SK-N-MC (cell line): Measurements from ENCODE around the gene SYNE1.
"Not testable (repeated sequence)": the region's sequence is repeated elsewhere in the genome, so short reads cannot be mapped to it uniquely, and the experiment has no call there.

Experiments used
- DNase-seq: peaks from one replicate; pipeline ENCODE4 v3.0.0-alpha.2; 2011; ENCODE audit warnings: low read depth, low spot score
- H3K27ac ChIP-seq: fragments of 200-600 bp; sonication (generic); 2 replicates; pipeline ENCODE4 v1.5.1; 2016; ENCODE audit warnings: mixed run types
- H3K36me3 ChIP-seq: fragments of 200-600 bp; sonication (generic); 2 replicates; pipeline ENCODE4 v1.6.1; 2017; ENCODE audit warnings: antibody characterized with exemption, low read length, mixed read lengths; ENCODE audit not compliant: insufficient read depth
- H3K4me3 ChIP-seq: fragments of 200-600 bp; sonication (generic); 2 replicates; pipeline ENCODE4 v1.5.1; 2016
- H3K9ac ChIP-seq: fragments of 200-600 bp; sonication (generic); 2 replicates; pipeline ENCODE4 v1.8.0; 2017; ENCODE audit warnings: mixed run types, mixed read lengths; ENCODE audit not compliant: insufficient read length
- H3K9me3 ChIP-seq: fragments of 200-600 bp; sonication (generic); 2 replicates; pipeline ENCODE4 v1.6.1; 2017; ENCODE audit warnings: low read depth, mild to moderate bottlenecking, antibody characterized with exemption, low read length, moderate library complexity, mixed read lengths
- EZH2 ChIP-seq: fragments of 200-600 bp; sonication (generic); IDR thresholded peaks from one replicate; pipeline ENCODE4 v1.6.1; 2017; ENCODE audit warnings: antibody characterized with exemption
- FOXP2 ChIP-seq: optimal IDR thresholded peaks from 2 replicates; pipeline ENCODE3; 2011; ENCODE audit warnings: mild to moderate bottlenecking, moderate library complexity; ENCODE audit not compliant: insufficient read depth; ENCODE audit errors: extremely low read length, control extremely low read depth
- POLR2AphosphoS5 ChIP-seq: IDR thresholded peaks from 2 replicates; pipeline ENCODE4 v1.6.1; 2012; ENCODE audit warnings: mild to moderate bottlenecking, low read depth, low read length, borderline replicate concordance

The SYNE1 gene

GRCh38 chr6:152534541-152534940 lies 102.6 kb downstream of the SYNE1 start:
- no peaks in the 10 kb centered on the region for H3K9me3 ChIP-seq
- no peaks in the 10 kb centered on the region for H3K36me3 ChIP-seq
- no peak overlapping the region for H3K27ac ChIP-seq
- H3K9ac ChIP-seq, result no peak overlapping the region
- no peak for DNase-seq
- no peak for TF ChIP-seq POLR2AphosphoS5
- no peak for TF ChIP-seq FOXP2
- no peak for TF ChIP-seq EZH2
- H3K4me3 ChIP-seq, result no peak overlapping the region

- TF ChIP-seq FOXP2 (no peak), POLR2AphosphoS5 (no peak), EZH2 (no peak)
- H3K9me3 ChIP-seq, result no peaks in the 10 kb centered on the region
Observed at GRCh38 chr6:152532556-152533422, 104.4 kb downstream of the SYNE1 start.

GRCh38 chr6:152531659-152532058 lies 105.5 kb downstream of the SYNE1 start:
- H3K27ac ChIP-seq, result no peak overlapping the region
- TF ChIP-seq EZH2 (no peak), FOXP2 (no peak), POLR2AphosphoS5 (no peak)
- H3K9me3 ChIP-seq, result no peaks in the 10 kb centered on the region
- DNase-seq, result no peak
- H3K36me3 ChIP-seq, result no peaks in the 10 kb centered on the region
- no peak overlapping the region for H3K4me3 ChIP-seq
- no peak overlapping the region for H3K9ac ChIP-seq

More at GRCh38 chr6:152532556-152533422, 104.4 kb downstream of the SYNE1 start:
- no peak overlapping the region for H3K4me3 ChIP-seq
- no peak overlapping the region for H3K27ac ChIP-seq
- H3K9ac ChIP-seq, result no peak overlapping the region
- H3K36me3 ChIP-seq, result no peaks in the 10 kb centered on the region
- DNase-seq, result no peak

- H3K36me3 ChIP-seq, result no peaks in the 10 kb centered on the region
- no peaks in the 10 kb centered on the region for H3K9me3 ChIP-seq
- H3K9ac ChIP-seq, result no peak overlapping the region
- TF ChIP-seq EZH2 (no peak), POLR2AphosphoS5 (no peak), FOXP2 (no peak)
- H3K4me3 ChIP-seq, result no peak overlapping the region
- no peak for DNase-seq
- no peak overlapping the region for H3K27ac ChIP-seq
Observed at GRCh38 chr6:152529369-152529768, 107.8 kb downstream of the SYNE1 start.

- not testable (repeated sequence) for DNase-seq, H3K4me3 ChIP-seq, H3K27ac ChIP-seq
Observed at GRCh38 chr6:152514120-152514519, 123.0 kb downstream of the SYNE1 start.

GRCh38 chr6:152509916-152510315 lies 127.2 kb downstream of the SYNE1 start:
- Histone ChIP-seq H3K27ac (no peak overlapping the region), H3K9me3 (no peaks in the 10 kb centered on the region), H3K36me3 (no peaks in the 10 kb centered on the region), H3K4me3 (no peak overlapping the region), H3K9ac (no peak overlapping the region)
- DNase-seq, result no peak
- TF ChIP-seq EZH2, result no peak
- TF ChIP-seq POLR2AphosphoS5, result no peak
- no peak for TF ChIP-seq FOXP2

More at GRCh38 chr6:152514120-152514519, 123.0 kb downstream of the SYNE1 start:
- not testable (repeated sequence) for H3K36me3 ChIP-seq, H3K9me3 ChIP-seq, H3K9ac ChIP-seq

- H3K4me3 ChIP-seq, result no peak overlapping the region
- no peak for DNase-seq
- H3K9me3 ChIP-seq, result no peaks in the 10 kb centered on the region
- no peak for TF ChIP-seq EZH2
- TF ChIP-seq POLR2AphosphoS5, result no peak
- no peak for TF ChIP-seq FOXP2
- H3K9ac ChIP-seq, result no peak overlapping the region
- no peak overlapping the region for H3K27ac ChIP-seq
- H3K36me3 ChIP-seq, result no peaks in the 10 kb centered on the region
Observed at GRCh38 chr6:152508477-152508876, 128.7 kb downstream of the SYNE1 start.

- Histone ChIP-seq H3K9me3 (no peaks in the 10 kb centered on the region), H3K4me3 (no peak overlapping the region), H3K36me3 (no peaks in the 10 kb centered on the region), H3K27ac (no peak overlapping the region), H3K9ac (no peak overlapping the region)
- no peak for DNase-seq
- TF ChIP-seq FOXP2 (no peak), EZH2 (no peak), POLR2AphosphoS5 (no peak)
Observed at GRCh38 chr6:152503546-152503945, 133.6 kb downstream of the SYNE1 start.
